Large intestine (tissue), 3 donors: ENCODE measurements around the gene BDKRB2. TPM values are rescaled to one million over a fixed set of nuclear protein-coding genes. Genes with fewer than 3 reads are reported as not detected.

Experiments used
- DNase-seq, 2 donors: peaks; one replicate each; pipeline versions ENCODE4 v3.0.0 to v3.0.0-alpha.2; 2013
- H3K27ac ChIP-seq: one replicate; pipeline ENCODE4 v1.5.1; 2013; ENCODE audit warnings: low read length
- H3K27me3 ChIP-seq: 2 replicates; pipeline ENCODE4 v1.6.1; 2013; ENCODE audit warnings: low read length; ENCODE audit not compliant: control insufficient read depth, insufficient read depth
- H3K36me3 ChIP-seq: 2 replicates; pipeline ENCODE4 v1.6.1; 2013; ENCODE audit warnings: low read length; ENCODE audit not compliant: control insufficient read depth, insufficient read depth
- H3K4me1 ChIP-seq: one replicate; pipeline ENCODE4 v1.6.1; 2013; ENCODE audit warnings: low read length; ENCODE audit not compliant: control insufficient read depth, insufficient read depth
- H3K4me3 ChIP-seq: one replicate; pipeline ENCODE4 v1.5.1; 2013; ENCODE audit warnings: low read length
- H3K9me3 ChIP-seq: one replicate; pipeline ENCODE4 v1.6.1; 2013; ENCODE audit warnings: mild to moderate bottlenecking, low read depth, low read length, moderate library complexity; ENCODE audit not compliant: control insufficient read depth
- WGBS: methylation state at CpG from one replicate; pipeline ENCODE4 v1.1.5; 2013; ENCODE audit warnings: low lambda C conversion rate; ENCODE audit not compliant: insufficient coverage; 5-methylcytosine and 5-hydroxymethylcytosine counted together
- polyA plus RNA-seq: library from polyadenylated mRNA; unstranded; fragments of 120-200 nt; gene quantifications from one replicate; pipeline ENCODE4 v1.2.1, GENCODE V29; 2013

BDKRB2 gene
- polyA plus RNA-seq, 1 donor, result 9.1 TPM

GRCh38 chr14:96252323-96252998, 47.8 kb downstream of the BDKRB2 start:
- H3K4me1 ChIP-seq, result peaks cover 12% of the 10 kb centered on the region
- no peaks in the 10 kb centered on the region for H3K27me3 ChIP-seq
- H3K36me3 ChIP-seq, result no peaks in the 10 kb centered on the region
- no CpG with 5 or more reads among the region's 19 CpGs for WGBS
- H3K27ac ChIP-seq, result no peak overlapping the region
- H3K9me3 ChIP-seq, result no peaks in the 10 kb centered on the region
- no peak for DNase-seq
- no peak overlapping the region for H3K4me3 ChIP-seq

- Histone ChIP-seq H3K27me3 (no peaks in the 10 kb centered on the region), H3K36me3 (no peaks in the 10 kb centered on the region), H3K27ac (no peak overlapping the region), H3K4me3 (no peak overlapping the region), H3K9me3 (no peaks in the 10 kb centered on the region), H3K4me1 (peaks cover 12% of the 10 kb centered on the region)
- DNase-seq, result peak in 1 of 2 donors; percentile 37
- no CpG with 5 or more reads among the region's 9 CpGs for WGBS
Measured at GRCh38 chr14:96252999-96253539, 48.4 kb downstream of the BDKRB2 start.

- no peak overlapping the region for H3K4me3 ChIP-seq
- 60% methylated on average over 2 of the region's 11 CpGs for whole genome bisulfite sequencing
- peaks cover 7% of the 10 kb centered on the region for H3K4me1 ChIP-seq
- no peak for DNase-seq
- no peak overlapping the region for H3K27ac ChIP-seq
- no peaks in the 10 kb centered on the region for H3K27me3 ChIP-seq
- no peaks in the 10 kb centered on the region for H3K9me3 ChIP-seq
- H3K36me3 ChIP-seq, result no peaks in the 10 kb centered on the region
Measured at GRCh38 chr14:96254687-96255086, 50.0 kb downstream of the BDKRB2 start.

- Histone ChIP-seq H3K4me1 (peaks cover 7% of the 10 kb centered on the region), H3K4me3 (no peak within 1 kb of the TSS), H3K36me3 (no peaks in the 10 kb centered on the region), H3K9me3 (no peaks in the 10 kb centered on the region), H3K27me3 (no peaks in the 10 kb centered on the region), H3K27ac (peak within 1 kb of the TSS; percentile 44)
- no peak for DNase-seq
- WGBS, result 40% methylated on average over 1 of the region's 12 CpGs
Measured at GRCh38 chr14:96255501-96256366, 51.1 kb downstream of the BDKRB2 start, which contains the start of gene BDKRB1. BDKRB1 (plus strand) TSS chr14:96256210; CDS start chr14:96263683, 7,473 bp downstream.

GRCh38 chr14:96256407-96256806, 51.8 kb downstream of the BDKRB2 start:
- no CpG with 5 or more reads among the region's 4 CpGs for WGBS
- Histone ChIP-seq H3K36me3 (no peaks in the 10 kb centered on the region), H3K27ac (no peak overlapping the region), H3K9me3 (no peaks in the 10 kb centered on the region), H3K4me3 (no peak overlapping the region), H3K4me1 (peaks cover 7% of the 10 kb centered on the region), H3K27me3 (no peaks in the 10 kb centered on the region)
- DNase-seq, result no peak

- no peaks in the 10 kb centered on the region for H3K9me3 ChIP-seq
- H3K36me3 ChIP-seq, result no peaks in the 10 kb centered on the region
- H3K27me3 ChIP-seq, result no peaks in the 10 kb centered on the region
- peaks cover 5% of the 10 kb centered on the region for H3K4me1 ChIP-seq
- H3K4me3 ChIP-seq, result no peak overlapping the region
- WGBS, result no CpG with 5 or more reads among the region's 8 CpGs
- no peak overlapping the region for H3K27ac ChIP-seq
- no peak for DNase-seq
Measured at GRCh38 chr14:96257056-96257455, 52.4 kb downstream of the BDKRB2 start.

GRCh38 chr14:96257900-96258299, 53.3 kb downstream of the BDKRB2 start:
- Histone ChIP-seq H3K36me3 (no peaks in the 10 kb centered on the region), H3K4me1 (peaks cover 1% of the 10 kb centered on the region), H3K9me3 (no peaks in the 10 kb centered on the region), H3K27ac (no peak overlapping the region), H3K4me3 (no peak overlapping the region), H3K27me3 (no peaks in the 10 kb centered on the region)
- no peak for DNase-seq

- H3K27ac ChIP-seq, result no peak overlapping the region
- no peaks in the 10 kb centered on the region for H3K36me3 ChIP-seq
- no peaks in the 10 kb centered on the region for H3K27me3 ChIP-seq
- no peaks in the 10 kb centered on the region for H3K4me1 ChIP-seq
- WGBS, result no CpG with 5 or more reads among the region's 2 CpGs
- no peak for DNase-seq
- no peak overlapping the region for H3K4me3 ChIP-seq
- H3K9me3 ChIP-seq, result peaks cover 6% of the 10 kb centered on the region
Measured at GRCh38 chr14:96260341-96260821, 55.7 kb downstream of the BDKRB2 start.

GRCh38 chr14:96261053-96261452, 56.4 kb downstream of the BDKRB2 start:
- DNase-seq, result no peak
- Histone ChIP-seq H3K4me1 (no peaks in the 10 kb centered on the region), H3K27me3 (no peaks in the 10 kb centered on the region), H3K4me3 (no peak overlapping the region), H3K36me3 (no peaks in the 10 kb centered on the region), H3K9me3 (peaks cover 6% of the 10 kb centered on the region), H3K27ac (no peak overlapping the region)
- WGBS, result no CpG with 5 or more reads among the region's 5 CpGs

- WGBS, result 100% methylated on average over 3 of the region's 16 CpGs
- no peak for DNase-seq
- H3K36me3 ChIP-seq, result no peaks in the 10 kb centered on the region
- no peak overlapping the region for H3K4me3 ChIP-seq
- H3K27ac ChIP-seq, result no peak overlapping the region
- H3K4me1 ChIP-seq, result no peaks in the 10 kb centered on the region
- H3K27me3 ChIP-seq, result no peaks in the 10 kb centered on the region
- peaks cover 6% of the 10 kb centered on the region for H3K9me3 ChIP-seq
Measured at GRCh38 chr14:96261772-96262655, 57.4 kb downstream of the BDKRB2 start.
